ENCODE results near the gene EMX1.

EMX1 gene

GRCh38 chr2:72980535-72981217 is 63.4 kb downstream of the EMX1 start:
- no peak for DNase-seq (ENCODE audit: low read depth, low spot score)

GRCh38 chr2:72981536-72981935 is 64.2 kb downstream of the EMX1 start:
- DNase-seq (ENCODE audit: low read depth, low spot score) = no peak

DNA sequence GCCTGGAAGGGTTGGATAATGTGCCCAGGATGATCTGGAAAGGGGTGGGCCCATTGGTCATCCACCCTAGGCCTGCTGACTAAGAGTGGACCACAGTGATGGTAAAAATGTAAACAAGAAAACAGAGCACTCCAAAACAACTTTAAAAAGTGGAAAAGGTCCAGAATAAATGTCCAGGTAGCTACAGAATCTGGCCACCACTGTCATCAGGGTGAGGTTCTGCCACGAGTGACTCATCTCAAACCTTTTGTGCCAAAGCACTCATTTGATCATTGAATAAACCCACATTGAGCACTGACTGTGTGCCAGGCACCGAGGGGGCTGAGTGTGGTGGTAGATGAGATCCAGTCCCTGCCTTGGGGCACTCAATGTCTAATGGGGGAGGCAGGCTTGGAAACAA is 64.9 kb downstream of the EMX1 start:
- DNase-seq (ENCODE audit: low read depth, low spot score) = no peak

GRCh38 chr2:72982781-72983499 is 65.6 kb downstream of the EMX1 start:
- DNase-seq (ENCODE audit: low read depth, low spot score) = no peak

DNA sequence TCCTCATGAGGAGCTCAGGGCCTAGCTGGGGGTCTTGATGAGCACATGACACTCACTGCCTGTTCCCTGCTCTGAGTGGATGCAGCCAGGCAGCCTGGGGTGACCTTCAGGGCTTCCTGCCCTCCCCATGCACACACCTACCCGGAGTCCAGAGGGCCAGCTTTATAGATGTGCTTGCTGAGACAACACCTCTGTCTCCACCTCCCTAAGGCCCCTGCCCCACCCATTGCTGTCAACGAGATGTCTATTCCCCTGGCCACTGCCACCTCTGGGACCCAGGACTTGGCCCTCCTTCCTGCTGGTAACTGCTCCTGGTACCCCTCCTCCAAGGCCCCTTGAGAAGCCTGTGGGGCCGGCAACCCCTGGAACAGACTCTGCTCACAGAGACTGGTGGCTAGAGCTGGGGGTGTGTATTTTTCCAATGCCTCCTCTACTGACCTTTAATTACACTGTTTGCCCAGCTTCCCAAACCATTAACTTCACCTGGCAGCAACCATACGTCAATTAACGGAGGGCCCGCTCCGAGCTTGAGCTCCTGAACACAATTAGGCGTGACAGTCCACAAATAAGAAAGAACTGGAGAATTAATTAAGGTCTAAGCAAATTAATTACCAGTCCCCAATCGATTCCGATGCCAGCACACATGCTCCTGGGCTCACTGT is 66.3 kb downstream of the EMX1 start:
- no peak for DNase-seq (ENCODE audit: low read depth, low spot score)

GRCh38 chr2:72984172-72984671 is 66.9 kb downstream of the EMX1 start:
- no peak for DNase-seq (ENCODE audit: low read depth, low spot score)
